Fibroblast of the aortic adventitia (primary cell): ENCODE data around the gene OR2V1. TPM values are rescaled to one million over a fixed set of nuclear protein-coding genes. Genes with fewer than 3 reads are reported as not detected.
"Not testable (repeated sequence)": the region's sequence is repeated elsewhere in the genome, so short reads cannot be mapped to it uniquely, and the experiment has no call there.

ENCODE experiments used
- DNase-seq: peaks from one replicate; pipeline ENCODE4 v3.0.0-alpha.2; 2010; ENCODE audit warnings: low read depth
- H3K4me3 ChIP-seq: 2 replicates; pipeline ENCODE4 v1.5.1; 2011; ENCODE audit warnings: low read depth, mild to moderate bottlenecking, control low read depth, low read length, moderate library complexity
- total RNA-seq: library from RNA; depleted of rRNA; stranded (reverse); fragments of >200 nt; gene quantifications from 2 replicates; pipeline ENCODE4 v1.2.3, GENCODE V29; 2012; ENCODE audit warnings: low replicate concordance
- TF ChIP-seq, protein P1 (sequence below): IDR thresholded peaks from 2 replicates; pipeline ENCODE4 v1.5.1; 2011; ENCODE audit warnings: mild to moderate bottlenecking, low read length, control low read depth, inconsistent platforms; ENCODE audit not compliant: insufficient read depth

OR2V1 gene
- total RNA-seq, 1 donor, result not detected

DNA sequence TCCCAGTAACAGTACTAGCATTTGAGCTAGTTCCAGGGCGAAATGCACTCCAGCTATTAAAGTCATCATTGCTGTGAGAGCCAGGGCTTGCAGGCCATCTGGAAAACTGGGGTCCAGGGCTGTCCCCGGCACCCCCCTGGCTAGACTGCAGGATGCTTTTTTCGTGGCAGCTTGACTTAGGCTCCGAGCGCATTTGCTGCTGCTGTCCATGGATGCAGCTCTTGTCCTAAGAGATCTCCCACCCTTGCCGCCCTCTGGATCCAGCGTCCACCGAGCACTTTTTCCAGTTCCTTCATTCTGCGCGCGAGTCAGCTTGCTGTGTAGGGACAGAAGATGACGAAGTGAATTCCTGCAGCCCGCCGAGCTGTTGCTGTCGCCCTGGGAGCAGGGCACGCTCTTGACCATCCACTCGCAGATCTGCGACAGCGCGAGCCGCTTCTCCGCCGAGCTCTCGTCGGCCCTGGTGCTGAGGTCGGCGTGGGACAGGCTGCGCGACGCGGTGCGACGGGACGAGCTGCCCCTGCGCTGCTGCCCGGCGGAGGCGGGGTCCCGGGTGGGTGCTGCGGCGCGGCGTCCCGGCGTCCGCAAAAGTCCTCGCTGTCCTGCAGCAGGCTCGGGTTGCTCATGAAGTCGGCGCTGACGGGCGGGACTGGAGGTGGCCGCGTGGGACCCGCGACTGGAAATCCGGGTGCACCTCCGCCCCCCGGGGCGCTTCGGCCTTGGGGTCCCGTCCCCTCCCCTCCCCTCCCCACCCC, 30.7 kb downstream of the OR2V1 start:
- no peak overlapping the region for H3K4me3 ChIP-seq
- no peak for DNase-seq
- TF ChIP-seq, protein P1, sequence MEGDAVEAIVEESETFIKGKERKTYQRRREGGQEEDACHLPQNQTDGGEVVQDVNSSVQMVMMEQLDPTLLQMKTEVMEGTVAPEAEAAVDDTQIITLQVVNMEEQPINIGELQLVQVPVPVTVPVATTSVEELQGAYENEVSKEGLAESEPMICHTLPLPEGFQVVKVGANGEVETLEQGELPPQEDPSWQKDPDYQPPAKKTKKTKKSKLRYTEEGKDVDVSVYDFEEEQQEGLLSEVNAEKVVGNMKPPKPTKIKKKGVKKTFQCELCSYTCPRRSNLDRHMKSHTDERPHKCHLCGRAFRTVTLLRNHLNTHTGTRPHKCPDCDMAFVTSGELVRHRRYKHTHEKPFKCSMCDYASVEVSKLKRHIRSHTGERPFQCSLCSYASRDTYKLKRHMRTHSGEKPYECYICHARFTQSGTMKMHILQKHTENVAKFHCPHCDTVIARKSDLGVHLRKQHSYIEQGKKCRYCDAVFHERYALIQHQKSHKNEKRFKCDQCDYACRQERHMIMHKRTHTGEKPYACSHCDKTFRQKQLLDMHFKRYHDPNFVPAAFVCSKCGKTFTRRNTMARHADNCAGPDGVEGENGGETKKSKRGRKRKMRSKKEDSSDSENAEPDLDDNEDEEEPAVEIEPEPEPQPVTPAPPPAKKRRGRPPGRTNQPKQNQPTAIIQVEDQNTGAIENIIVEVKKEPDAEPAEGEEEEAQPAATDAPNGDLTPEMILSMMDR, result no peak

- TF ChIP-seq, protein P1, result no peak
Measured at GRCh38 chr5:181099602-181100086, 31.3 kb downstream of the OR2V1 start.

DNA sequence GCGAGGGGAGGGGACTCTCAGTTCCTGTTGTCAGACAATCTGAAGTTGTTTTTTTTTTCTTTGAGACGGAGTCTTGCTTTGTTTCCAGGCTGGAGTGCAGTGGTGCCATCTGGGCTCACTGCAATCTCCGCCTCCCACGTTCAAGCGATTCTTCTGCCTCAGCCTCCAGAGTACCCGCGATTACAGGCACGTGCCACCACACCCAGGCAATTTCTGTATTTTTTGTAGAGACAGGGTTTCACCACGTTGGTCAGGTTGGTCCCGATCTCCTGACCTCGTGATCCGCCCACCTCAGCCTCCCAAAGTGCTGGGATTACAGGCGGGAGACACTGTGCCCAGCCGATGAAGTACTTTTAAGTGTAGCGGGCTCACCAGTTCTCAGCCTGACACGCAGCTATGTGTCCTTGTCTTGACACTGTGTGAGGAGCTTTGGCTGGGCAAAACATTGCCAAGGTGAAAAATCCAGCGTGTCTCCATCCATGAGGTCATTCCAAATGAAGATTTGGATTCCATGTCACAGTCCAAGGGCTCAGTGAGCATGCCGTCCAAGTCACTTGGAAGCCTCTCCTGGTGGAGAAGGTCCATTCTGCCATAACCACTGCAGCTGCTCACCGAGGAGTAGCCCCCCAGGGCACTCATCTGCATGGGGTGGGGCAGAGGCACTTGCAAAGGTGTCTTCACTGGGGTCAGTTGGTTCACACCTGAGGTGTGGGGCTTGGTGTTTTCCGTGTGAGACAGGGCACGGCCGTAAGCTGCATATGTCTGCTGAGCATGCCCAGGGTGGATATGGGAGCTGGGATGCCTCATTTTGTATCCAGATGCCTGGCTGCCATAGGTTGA, 32.0 kb downstream of the OR2V1 start:
- TF ChIP-seq, protein P1, result no peak
- no peak overlapping the region for H3K4me3 ChIP-seq
- DNase-seq, result no peak

More at GRCh38 chr5:181099602-181100086, 31.3 kb downstream of the OR2V1 start:
- no peak overlapping the region for H3K4me3 ChIP-seq
- no peak for DNase-seq

DNA sequence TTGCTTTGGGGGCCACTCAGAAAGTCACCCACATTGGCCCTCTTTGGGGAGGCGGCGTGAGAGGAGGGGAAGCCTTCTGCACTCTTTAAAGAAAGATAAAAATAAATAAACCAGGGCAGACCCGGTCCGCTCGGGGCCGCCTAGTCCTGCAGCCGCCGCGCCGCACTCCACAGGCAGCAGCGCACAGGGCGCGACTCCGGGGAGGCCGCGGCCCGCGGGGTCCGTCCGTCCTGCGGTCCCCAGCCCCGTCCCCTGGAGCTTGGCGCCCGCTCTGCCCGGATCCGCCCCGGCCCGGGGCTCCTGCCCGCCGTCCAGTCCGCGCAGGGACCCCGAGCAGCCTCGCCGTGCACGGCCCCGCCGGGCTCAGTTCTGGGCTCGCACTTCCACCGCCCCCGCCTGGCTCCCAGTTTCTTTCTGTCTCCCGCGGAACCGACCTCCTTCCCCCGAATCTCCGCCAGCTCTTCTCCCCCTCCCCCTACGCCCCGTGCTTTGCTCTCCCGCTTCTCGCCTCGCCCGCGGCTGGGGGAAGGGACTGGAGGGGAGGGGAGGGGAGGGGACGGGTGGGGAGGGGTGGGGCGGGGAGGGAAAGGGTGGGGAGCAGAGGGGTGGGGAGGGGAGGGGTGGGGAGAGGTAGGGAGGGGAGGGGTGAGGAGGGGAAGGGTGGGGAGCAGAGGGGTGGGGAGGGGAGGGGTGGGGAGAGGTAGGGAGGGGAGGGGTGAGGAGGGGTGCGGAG, 33.0 kb downstream of the OR2V1 start:
- DNase-seq, H3K4me3 ChIP-seq: not testable (repeated sequence)

DNA sequence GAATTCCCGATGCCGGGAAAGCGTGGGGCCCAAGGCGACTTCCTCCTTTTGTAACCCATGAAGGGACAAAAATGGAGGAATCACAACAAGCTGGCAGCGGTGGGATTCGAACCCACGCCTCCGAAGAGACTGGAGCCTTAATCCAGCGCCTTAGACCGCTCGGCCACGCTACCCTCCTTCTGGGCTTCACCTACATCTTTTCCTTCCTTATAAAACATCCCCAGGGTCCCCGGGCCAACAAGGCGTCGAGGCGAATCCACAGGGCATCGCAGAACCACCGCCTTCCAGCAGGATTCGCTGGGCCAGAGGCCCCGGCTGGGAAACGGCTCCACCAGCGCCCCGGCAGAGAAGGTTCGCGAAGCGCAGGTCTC, 33.6 kb downstream of the OR2V1 start:
- not testable (repeated sequence) for DNase-seq, H3K4me3 ChIP-seq

DNA sequence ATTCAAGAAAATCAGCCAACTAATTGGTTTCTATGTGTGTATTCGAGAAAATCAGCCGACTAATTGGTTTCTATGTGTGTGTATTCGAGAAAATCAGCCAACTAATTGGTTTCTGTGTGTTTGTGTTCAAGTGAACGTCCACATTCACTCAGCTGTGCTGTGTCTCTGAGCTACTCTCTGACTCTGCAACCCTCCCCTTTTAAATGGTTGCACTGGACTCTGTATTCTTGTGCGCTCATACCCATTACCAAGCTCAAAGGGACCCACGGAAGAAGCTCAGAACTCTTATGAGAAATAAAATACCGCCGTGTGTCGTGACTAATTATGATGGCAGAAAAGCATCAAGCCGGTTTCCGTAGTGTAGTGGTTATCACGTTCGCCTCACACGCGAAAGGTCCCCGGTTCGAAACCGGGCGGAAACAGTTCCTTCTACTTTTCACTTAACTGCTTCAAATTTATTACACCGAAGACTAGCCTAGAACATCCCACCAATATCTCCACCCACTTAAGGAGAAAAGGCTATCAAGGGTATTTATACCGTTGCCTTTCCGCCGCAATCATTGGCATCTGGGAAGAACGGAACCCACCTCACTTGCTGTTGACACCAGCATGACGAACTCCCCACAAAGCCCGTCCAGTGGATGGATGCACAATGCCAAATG, 34.1 kb downstream of the OR2V1 start:
- DNase-seq, H3K4me3 ChIP-seq: not testable (repeated sequence)

GRCh38 chr5:181095162-181095561, 35.8 kb downstream of the OR2V1 start:
- not testable (repeated sequence) for DNase-seq, H3K4me3 ChIP-seq

DNA sequence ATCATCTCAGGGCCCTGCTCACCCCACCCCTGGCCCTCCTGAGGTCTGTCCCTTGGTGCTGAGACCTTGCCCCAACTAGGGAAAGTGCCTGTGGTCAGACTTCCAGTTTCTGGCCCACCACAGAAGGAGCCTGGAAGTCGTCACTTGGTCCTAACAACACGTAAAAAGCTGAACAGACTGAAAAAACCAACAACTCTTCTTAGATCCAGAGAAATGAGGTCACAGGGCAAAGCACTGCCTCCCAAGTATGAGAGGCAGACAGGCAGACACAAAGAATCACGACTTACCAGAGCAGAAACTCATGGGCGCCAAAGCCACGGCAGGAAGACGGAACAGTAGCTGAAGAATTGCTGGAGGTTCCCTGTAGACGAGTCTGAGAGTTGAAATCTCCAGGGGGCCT, 38.5 kb downstream of the OR2V1 start:
- DNase-seq, result no peak
- TF ChIP-seq, protein P1, result no peak
- H3K4me3 ChIP-seq, result no peak overlapping the region
